HG02938 (cell line): ENCODE measurements around the gene RGR.

ENCODE experiments used
- ATAC-seq: cut with Tn5 transposase; IDR thresholded peaks from one replicate; pipeline ENCODE4 v1.9.1; 2021; ENCODE audit warnings: mild to moderate bottlenecking, moderate library complexity; ENCODE audit not compliant: unreplicated experiment

The RGR gene, protein sequence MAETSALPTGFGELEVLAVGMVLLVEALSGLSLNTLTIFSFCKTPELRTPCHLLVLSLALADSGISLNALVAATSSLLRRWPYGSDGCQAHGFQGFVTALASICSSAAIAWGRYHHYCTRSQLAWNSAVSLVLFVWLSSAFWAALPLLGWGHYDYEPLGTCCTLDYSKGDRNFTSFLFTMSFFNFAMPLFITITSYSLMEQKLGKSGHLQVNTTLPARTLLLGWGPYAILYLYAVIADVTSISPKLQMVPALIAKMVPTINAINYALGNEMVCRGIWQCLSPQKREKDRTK

DNA sequence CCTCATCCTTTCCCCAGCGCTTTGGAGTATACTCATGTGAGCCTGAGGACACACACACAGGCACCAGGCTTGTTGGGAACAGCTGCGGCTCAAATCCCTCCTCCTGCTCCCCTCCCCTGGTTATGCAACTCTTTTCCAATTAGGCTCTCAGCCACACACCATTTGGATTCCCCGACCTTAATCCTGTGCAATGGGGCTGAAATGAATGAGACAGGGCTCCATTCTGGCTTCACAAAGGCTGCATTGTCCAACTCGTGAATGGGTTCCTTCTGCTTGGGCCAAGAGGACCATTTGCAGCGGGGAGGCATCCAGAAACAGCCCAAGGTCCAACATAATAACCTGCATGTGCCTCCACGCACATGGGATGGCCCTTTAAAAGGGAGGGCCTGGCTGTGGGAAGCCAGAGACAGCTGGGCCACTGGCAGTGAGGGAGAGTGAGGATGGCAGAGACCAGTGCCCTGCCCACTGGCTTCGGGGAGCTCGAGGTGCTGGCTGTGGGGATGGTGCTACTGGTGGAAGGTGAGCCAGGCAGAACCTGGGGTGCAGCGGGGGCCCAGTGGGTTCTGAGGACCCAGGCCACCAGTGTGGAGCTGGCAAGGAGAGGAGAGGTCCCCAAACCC is at the start of gene RGR:
TSS of gene RGR (plus strand) at position 403 of the 620 bp plus-strand sequence. CDS start at position 441, 38 bp downstream.
- ATAC-seq = no peak

DNA sequence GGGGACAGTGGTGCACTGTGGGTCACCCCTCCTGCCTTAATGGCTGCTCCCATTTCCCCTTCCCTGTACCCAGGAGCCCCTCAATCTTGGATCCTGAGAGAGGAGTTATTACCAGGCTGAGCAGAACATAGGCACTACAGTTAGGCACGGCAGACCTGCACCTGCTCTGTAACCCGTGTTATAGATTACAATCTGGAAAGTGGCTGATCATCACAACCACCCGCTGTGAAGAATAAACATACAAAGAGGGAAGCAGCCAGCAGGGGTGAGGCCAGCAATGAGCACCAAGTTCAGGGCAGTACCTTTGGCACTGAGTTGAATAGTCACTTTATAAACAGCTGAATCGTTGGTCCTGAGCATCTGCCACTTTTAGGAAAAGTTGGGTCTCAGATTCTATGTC is 48.8 kb upstream of the RGR start:
- no peak for ATAC-seq

DNA sequence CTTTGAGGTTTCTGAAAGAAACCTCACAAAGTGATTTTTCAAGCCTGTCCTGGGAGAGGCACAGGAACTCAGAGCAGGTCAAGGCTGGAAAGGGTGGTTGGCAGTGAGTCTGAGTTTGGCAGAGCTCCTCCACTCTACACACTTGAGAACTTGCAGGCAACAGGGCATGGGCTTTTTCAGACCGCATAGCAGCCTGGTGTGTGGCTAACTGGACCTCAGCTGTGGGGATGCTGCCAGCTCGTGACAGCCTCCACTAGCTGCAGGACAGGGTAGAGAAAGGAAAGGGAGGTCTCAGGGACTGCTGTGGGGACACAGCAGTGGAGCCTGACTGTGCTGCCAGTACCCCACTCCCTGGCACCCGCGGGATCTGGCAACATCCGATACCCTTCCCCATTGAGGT is 47.9 kb upstream of the RGR start:
- no peak for ATAC-seq

DNA sequence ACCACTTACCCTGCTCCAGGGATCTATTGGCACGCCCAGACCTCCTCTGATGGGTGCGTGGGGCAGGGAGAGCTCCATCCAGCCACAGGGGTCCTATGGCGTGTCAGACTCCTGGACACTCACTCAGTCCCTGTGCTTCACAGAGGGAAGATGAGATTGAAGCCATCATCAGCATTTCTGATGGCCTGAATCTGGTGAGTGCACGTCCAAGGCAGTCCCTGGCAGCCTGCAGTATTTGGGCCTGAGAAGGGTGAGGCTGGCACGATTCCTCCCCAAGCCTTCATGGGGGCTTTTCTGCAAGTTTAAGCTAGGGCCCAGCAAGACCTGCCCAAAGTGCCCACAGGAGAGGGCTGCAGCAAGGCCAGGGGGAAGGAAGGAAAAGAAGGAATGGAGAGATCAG is 47.2 kb upstream of the RGR start:
- ATAC-seq = no peak

DNA sequence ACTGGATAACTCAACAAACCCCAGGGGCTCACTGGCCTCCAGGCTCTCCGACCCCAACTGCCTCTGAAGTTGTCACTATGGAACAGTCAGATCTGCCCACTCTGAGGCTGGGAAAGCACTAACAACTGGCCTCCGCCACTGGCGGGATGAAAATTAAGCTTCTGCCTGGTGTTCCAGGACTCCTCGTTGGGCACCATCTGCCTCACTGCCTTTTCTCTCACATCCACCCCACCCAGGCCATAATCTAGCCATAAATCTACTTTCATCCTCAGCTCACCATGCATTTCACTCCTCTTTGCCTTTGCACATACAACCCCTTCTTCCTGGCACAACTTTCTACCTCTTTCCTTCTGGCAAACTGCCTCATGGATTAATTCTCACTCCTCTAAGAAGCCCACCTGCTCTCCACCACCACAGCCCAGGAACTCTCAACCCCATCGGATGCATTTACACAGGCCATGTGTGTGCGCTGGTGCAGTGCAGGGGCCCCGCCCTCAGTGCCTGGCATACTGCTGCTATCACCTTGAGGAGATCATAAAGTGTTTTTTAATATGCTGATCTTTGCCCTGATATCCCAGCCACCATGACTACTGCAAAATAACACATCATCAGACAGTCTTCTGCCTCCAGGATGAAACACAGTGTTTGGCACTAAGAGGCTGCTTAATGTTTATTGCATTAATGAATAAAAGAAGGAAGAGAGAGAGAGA is 46.5 kb upstream of the RGR start:
- no peak for ATAC-seq

DNA sequence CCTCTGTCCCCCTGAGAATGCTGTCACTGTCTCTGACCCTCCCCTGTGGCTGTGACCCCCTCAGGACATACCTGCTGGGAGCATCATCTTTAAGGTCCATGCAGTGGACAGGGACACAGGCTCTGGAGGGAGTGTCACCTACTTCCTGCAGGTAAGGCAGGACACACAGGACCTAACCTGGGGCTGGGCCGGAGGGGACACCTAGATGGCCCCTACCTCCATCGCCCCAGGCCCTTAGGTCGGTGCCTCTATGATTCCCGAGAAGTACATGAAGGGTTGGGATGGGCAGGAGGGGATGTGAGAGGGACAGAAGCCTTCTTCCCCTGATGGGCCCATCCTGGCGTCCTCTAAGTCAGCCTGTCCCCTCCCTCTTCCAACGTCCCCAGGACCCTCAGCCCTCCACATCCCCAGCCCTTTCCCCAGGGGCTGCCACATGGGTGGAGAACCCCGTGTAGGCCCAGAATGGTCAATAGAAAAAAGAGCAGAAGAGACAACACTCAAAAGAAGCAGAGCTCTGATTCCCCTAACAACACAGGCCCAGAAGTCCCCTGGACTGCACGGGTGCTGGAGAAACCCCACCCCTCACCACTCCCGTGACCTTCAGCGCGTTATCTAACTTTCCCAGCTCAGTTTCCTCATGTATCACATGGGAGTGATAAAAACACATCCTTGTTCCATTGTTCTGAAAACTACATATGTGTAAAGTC is 44.2 kb upstream of the RGR start:
- no peak for ATAC-seq

DNA sequence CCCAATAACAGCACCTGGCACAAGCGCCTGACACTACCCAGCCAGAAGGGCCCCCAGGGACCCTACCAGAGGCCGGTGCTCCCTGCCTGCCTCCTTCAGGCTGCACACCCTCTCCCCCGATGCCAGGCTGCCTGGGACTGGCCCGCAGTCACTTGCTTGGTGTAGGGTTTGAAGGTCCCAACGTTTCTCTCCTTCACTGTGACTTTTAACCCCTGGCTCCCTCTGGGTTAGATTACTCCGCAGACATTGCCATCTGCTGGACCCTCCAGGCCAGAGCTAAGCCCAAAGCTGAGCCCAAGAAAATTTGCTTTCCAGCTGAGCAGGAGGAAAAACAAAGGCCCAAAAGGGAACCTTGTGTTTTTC is 43.6 kb upstream of the RGR start:
- ATAC-seq = no peak

DNA sequence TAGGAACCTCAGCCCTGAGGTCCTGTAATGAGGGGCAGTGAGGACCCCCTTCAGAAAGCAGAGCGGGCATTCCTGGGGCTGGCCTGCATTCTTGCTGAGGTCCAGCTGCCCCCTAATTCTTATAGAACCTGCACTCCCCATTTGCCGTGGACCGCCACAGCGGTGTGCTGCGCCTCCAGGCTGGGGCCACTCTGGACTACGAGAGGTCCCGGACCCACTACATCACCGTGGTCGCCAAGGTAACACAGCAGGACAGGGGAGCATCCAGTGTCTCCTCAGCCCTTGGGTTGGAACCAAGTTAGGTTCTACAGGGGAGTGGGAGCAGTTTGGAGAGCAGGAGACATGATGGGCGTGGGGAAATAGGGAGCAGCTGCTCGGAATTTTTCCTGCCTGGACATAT is 43.2 kb upstream of the RGR start:
- ATAC-seq = no peak

DNA sequence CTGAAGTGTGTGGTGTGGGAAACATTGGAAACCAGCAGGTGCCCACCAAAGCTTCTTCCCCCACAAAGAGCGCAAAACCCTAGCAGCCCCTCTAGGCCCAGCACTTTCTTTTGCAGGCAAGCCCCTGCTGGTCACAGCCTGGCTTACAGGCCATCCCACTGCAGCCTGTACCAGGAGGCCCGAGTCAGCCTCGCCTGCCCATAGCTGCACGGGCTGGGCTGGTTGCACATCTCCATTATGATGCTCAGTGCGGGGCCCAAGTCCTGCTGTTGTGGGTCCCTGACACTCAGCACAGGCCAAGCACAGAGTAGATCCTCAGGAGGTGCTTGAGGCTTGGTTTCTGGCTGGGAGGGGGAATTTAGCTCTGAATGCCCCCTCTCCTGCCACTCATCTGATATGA is 42.5 kb upstream of the RGR start:
- no peak for ATAC-seq

DNA sequence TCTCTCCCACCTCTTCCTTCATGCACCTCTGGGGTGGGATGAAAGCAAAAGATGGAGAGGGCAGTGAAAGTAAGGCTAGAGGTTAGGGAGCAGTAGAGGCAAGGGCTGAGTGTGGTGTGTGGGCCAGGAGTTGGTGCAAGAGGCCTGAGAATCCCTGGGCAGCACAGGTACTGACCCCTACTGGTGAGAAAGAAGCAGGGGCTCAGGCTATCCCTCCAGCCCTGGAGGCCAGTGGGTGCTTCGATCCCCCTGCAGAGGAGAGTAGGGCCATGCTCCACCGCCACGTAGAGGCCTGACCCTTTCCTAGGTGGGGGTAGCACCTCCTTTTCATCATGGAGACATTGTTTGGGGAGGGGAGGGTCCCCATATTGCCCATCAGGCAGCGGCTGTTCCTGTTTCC is 40.7 kb upstream of the RGR start:
- ATAC-seq = peak; percentile 66

DNA sequence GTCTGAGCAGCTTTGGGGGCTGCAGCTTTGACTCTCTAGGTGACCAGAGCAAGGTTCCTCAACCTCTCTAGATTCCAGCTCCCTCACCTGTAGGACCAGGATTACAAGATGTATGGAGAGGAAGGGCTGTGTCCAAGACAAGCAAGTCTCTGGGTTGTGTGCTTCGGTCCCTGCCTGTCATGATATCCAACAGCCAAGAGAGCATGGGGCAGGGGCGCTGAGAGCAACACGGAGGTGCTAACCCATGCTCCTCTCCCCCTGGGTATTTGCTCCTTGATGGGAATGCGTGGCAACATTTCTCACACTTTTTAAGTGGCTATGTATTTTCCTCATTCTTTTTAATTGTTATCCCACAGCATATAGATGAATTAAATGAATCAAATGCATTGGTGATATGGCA is 40.2 kb upstream of the RGR start:
- no peak for ATAC-seq

DNA sequence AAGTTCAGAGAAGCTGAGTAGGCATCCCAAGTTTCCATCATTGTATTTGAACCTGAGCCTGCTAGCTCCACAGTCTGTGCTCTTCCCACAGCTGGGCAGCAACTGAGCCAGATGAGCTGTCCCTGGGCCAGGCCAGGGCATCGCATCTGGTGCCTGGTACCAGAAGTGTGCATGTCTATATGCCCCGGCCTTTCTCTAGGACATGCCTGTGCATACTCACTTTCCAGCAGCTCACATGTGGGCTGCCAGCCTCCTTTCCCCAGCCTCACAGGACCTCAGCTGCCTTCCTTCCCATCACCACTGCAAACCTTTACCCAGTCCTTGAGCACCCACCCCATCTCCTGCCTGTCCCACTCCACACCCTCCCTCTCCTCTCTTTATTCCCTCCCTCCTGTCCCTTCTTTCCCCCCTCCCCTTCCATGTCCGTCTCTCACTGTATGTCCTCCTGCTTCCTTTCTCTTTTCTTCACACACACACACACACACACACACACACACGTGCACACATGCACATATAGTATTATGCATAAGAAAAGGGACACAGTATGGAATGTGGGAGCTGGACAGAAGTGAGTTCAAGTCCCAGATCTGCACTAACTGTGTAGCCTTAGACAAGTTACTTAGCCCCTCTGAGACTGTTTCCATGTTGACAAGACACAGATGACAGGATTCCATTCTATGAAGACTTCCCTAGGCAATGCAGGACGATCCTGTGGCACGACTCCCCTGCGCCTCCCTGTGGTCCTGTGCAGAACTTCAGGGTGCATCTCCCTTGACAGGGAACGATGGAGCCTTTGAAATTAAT is 39.6 kb upstream of the RGR start:
- ATAC-seq = peak; percentile 76

DNA sequence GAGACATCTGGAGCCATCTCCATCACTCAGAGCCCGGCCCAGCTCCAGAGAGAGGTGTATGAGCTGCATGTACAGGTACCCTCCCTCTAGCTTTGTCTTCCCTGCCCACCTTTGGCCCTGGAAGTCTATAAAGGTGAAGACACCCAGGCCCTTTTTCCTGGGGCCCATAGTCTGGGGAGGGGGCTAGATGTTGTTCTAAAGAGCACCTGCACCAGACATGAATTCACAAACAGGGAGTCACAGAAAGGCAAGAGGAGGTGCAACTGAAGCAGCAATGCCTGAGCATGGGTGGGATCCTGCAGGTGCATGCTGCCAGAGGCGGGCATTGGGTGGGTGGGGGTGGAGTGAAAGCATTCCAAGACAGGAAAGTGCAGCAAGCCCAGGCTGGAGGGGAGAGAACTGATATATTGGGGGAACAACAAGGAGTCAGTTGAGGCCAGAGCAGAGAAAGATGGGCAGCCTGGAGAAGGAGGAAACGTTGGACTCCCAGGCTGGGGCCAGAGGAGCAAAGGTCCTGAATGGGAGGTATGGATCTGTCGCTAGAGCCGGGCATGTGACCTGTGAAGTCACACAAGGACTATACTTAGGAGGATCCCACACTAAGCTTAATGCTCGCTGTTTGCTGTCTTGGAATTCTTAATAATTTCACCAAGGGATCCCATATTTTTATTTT is 38.9 kb upstream of the RGR start:
- no peak for ATAC-seq

DNA sequence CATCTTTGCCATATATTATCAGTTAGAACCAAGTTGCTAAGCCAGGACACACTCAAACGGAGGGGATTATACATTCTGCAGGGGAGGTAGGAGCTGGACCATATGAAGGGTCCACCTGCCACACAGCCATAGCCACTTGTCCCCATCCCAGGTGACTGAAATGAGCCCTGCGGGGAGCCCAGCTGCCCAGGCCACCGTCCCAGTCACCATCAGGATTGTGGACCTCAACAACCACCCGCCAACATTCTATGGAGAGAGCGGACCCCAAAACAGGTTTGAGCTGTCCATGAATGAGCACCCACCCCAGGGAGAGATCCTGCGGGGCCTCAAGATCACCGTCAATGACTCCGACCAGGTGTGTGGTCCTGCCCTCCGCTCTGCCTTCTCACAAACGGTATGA is 36.8 kb upstream of the RGR start:
- no peak for ATAC-seq

DNA sequence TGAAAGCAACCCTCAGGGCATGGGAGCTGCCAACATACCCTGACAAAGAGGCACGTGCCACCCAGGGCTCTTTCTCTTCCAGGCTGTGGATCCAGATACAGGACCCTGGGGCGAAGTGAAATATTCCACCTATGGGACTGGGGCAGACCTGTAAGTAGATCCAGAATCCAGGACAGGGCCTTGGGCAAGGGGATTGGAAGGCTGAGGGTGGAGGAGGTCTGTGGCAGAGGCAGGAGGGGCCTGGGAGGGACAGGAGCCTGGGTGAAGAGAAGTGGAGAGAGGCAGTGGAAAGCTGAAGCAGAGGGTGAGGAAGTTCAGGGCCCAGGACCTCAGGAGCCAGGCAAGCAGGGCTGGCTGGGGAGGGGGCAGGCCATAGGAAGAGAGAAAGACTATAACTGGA is 33.3 kb upstream of the RGR start:
- no peak for ATAC-seq

DNA sequence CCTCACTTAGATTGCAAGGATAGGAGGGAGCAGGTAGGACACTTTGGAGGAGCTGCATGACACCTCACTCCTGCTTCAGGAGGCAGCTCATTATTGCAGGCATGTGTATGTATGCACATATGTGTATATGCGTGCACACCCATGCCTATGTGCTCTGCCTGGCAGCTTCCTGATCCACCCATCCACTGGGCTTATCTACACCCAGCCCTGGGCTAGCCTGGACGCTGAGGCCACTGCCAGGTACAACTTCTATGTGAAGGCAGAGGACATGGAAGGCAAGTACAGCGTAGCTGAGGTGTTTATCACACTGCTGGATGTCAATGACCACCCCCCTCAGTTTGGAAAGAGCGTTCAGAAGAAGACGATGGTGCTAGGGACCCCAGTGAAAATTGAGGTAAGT is 32.8 kb upstream of the RGR start:
- ATAC-seq = no peak

DNA sequence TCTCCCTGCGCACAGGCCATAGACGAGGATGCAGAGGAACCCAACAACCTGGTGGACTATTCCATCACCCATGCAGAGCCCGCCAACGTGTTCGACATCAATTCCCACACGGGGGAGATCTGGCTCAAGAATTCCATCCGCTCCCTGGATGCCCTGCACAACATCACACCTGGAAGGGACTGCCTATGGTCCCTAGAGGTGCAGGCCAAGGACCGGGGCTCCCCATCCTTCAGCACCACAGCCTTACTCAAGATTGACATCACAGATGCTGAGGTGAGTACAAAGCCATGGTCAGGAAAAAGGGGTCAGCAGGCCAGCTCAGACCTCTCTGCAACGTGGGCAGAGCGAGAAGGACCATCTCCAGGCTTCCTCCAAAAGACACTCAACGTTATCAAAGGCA is 31.8 kb upstream of the RGR start:
- no peak for ATAC-seq

DNA sequence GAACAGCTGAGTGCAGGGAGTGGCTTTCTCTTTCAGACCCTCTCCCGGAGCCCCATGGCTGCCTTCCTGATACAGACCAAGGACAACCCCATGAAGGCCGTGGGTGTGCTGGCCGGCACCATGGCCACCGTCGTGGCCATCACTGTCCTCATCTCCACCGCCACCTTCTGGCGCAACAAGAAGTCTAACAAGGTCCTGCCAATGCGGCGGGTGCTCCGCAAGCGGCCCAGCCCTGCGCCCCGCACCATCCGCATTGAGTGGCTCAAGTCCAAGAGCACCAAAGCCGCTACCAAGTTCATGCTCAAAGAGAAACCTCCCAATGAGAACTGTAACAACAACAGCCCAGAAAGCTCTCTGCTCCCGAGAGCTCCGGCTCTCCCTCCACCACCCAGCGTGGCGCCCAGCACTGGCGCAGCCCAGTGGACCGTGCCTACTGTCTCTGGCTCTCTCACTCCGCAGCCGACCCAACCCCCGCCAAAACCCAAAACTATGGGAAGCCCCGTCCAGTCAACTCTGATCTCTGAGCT is 30.7 kb upstream of the RGR start:
- no peak for ATAC-seq

DNA sequence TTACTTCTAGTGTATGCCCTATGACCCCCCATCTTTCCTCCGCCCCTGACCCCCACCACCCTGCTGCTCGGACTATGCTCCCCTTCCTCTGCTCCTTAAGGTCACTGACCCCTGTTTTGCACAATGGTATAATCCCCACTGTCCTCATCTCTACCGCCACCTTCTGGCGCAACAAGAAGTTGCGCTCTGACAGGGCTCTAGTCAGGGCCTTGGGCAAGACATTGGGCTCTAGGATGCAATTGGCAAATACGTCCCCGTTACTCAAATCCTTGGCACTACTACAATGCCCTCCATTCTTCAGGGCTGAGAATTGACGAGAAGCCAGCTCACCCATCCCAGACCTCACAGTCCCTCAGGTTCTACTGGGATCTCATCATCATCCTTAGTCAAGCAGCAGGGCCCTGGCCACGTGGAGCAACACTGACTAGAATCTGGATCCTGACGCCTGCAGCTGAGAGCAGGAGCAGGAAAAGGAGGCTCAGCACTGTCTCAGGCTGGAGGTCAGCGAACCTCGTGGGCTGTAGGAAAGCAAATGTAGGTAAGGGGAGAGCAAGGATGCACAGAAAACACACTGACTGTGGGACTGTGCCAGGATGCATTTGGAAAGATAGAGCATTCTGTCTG is 30.1 kb upstream of the RGR start:
- ATAC-seq = peak; percentile 86

DNA sequence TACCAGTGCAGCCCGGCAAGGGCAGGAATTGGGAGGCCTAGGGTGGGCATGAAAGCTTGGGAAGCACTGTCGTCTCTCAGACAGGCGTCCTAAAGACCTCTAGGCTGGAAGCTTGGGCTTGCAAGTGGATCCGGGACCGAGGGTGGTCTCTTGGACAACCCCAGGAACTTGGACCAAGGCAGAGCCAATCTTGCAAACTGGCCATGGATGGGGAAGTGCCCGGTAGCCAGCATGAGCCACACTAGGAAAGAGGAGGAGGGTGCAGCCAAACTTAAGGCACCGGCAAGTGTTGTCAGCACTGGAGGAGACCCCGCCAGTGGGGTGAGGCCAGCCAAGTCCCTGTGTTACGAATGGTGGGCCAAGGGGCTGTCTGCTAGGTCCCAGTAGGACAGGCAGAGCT is 28.0 kb upstream of the RGR start:
- ATAC-seq = no peak
